SK-N-SH treated with all-trans-retinoic acid at 6 μM for 48 hours (cell line): ENCODE results near the gene ESF1.

ENCODE experiments used
- BACH2 ChIP-seq: fragments of 250-450 bp; sonication (Bioruptor Pico); IDR thresholded peaks from 2 replicates; pipeline ENCODE4 v1.9.0; 2021; ENCODE audit warnings: mild to moderate bottlenecking, borderline replicate concordance
- GLIS3 ChIP-seq: fragments of 250-450 bp; sonication (Bioruptor Pico); IDR thresholded peaks from 2 replicates; pipeline ENCODE4 v1.5.0; 2020; ENCODE audit warnings: mild to moderate bottlenecking, moderate library complexity
- PATZ1 ChIP-seq: fragments of 250-450 bp; sonication (Bioruptor Pico); IDR thresholded peaks from 2 replicates; pipeline ENCODE4 v1.8.0; 2020; ENCODE audit warnings: mild to moderate bottlenecking, moderate library complexity, borderline replicate concordance
- POU6F1 ChIP-seq: fragments of 250-450 bp; sonication (Bioruptor Pico); IDR thresholded peaks from 2 replicates; pipeline ENCODE4 v1.8.0; 2021; ENCODE audit warnings: low read depth, mild to moderate bottlenecking, moderate library complexity, borderline replicate concordance
- ZFP30 ChIP-seq: fragments of 450-650 bp; formaldehyde crosslinking; IDR thresholded peaks from 2 replicates; pipeline ENCODE4 v1.5.0; 2022; ENCODE audit warnings: mild to moderate bottlenecking, moderate library complexity

- TF ChIP-seq ZFP30 (CRISPR knock-in tag) (no peak), GLIS3 (CRISPR knock-in tag) (no peak), BACH2 (no peak), POU6F1 (CRISPR knock-in tag) (no peak), PATZ1 (CRISPR knock-in tag) (no peak)
Observed at GRCh38 chr20:13700761-13701160, 84.0 kb downstream of the ESF1 start.
